ENCODE results near the gene C1RL. TPM values are rescaled to one million over a fixed set of nuclear protein-coding genes. Genes with fewer than 3 reads are reported as not detected.

Gene C1RL
- total RNA-seq, 6 donors from 2014 or later: 55.9 to 224 (median 82.7) TPM

DNA sequence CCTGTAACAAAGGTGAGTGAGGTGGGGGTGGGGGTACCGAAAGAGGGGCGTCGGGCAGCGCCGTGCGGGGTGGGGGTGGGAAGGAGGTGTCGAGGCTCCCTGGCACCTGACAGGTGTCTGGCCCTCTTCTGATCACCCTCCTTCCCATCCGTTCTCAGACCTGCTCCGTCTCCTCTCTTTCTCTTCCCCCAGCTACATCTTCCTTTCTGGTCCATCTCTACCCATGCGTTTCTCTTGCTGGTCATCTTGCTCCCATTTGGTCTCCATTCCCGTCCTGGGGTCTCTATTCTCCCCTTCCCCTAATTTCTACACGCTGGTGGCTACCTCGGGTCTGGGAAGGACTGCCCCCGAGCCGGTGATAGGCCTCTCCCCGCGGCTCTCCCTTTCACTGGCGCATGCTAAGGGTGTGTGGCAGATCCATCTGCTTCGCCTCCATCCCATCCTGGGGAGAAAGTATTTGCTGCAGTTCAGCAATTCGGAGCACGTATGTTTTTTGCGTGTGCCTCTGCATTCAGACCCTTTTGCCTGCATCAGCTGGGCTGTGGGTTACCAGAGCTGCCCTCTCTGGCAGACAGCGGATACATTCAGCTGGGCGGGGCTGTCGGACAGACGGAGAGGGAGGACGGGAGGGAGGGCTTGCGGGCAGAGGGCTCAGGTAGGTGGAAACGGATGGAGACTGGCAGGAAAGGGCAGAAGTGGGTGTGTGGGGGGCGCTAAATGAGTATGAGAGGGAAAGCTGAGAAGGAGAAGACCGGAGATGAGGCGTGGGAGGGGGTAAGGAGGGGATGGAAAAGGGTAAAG is 21.9 kb upstream of the C1RL start:
- TF ChIP-seq EP300 (IDR thresholded peaks at IDR 0.05): no peak
- TF ChIP-seq POLR2AphosphoS5 (IDR thresholded peaks at IDR 0.05): no peak
- TF ChIP-seq, protein P1, sequence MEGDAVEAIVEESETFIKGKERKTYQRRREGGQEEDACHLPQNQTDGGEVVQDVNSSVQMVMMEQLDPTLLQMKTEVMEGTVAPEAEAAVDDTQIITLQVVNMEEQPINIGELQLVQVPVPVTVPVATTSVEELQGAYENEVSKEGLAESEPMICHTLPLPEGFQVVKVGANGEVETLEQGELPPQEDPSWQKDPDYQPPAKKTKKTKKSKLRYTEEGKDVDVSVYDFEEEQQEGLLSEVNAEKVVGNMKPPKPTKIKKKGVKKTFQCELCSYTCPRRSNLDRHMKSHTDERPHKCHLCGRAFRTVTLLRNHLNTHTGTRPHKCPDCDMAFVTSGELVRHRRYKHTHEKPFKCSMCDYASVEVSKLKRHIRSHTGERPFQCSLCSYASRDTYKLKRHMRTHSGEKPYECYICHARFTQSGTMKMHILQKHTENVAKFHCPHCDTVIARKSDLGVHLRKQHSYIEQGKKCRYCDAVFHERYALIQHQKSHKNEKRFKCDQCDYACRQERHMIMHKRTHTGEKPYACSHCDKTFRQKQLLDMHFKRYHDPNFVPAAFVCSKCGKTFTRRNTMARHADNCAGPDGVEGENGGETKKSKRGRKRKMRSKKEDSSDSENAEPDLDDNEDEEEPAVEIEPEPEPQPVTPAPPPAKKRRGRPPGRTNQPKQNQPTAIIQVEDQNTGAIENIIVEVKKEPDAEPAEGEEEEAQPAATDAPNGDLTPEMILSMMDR (IDR thresholded peaks at IDR 0.05): no peak
- no peak for TF ChIP-seq POLR2A (IDR thresholded peaks at IDR 0.05)
- peak overlapping the region; percentile 53 to 84 (median 69) for H3K27ac ChIP-seq
- peaks cover 0 to 3% (median 0%) of the 10 kb centered on the region in 4 donors for H3K27me3 ChIP-seq
- DNase-seq (peak in 1 of 2 donors; percentile 73), ATAC-seq (ENCODE audit: low FRiP score in 2 of 2) (peak; percentile 47 to 55)
- peaks cover 0 to 24% (median 7%) of the 10 kb centered on the region in 4 donors for H3K36me3 ChIP-seq
- 2 to 3% methylated on average over 31 to 32 of the region's 32 CpGs for WGBS, 2 donors
- no peaks in the 10 kb centered on the region for H3K9me3 ChIP-seq
- H3K4me1 ChIP-seq: peaks cover 19 to 28% (median 22%) of the 10 kb centered on the region in 4 donors
- H3K4me3 ChIP-seq: peak overlapping the region; percentile 57 to 86 (median 70)

DNA sequence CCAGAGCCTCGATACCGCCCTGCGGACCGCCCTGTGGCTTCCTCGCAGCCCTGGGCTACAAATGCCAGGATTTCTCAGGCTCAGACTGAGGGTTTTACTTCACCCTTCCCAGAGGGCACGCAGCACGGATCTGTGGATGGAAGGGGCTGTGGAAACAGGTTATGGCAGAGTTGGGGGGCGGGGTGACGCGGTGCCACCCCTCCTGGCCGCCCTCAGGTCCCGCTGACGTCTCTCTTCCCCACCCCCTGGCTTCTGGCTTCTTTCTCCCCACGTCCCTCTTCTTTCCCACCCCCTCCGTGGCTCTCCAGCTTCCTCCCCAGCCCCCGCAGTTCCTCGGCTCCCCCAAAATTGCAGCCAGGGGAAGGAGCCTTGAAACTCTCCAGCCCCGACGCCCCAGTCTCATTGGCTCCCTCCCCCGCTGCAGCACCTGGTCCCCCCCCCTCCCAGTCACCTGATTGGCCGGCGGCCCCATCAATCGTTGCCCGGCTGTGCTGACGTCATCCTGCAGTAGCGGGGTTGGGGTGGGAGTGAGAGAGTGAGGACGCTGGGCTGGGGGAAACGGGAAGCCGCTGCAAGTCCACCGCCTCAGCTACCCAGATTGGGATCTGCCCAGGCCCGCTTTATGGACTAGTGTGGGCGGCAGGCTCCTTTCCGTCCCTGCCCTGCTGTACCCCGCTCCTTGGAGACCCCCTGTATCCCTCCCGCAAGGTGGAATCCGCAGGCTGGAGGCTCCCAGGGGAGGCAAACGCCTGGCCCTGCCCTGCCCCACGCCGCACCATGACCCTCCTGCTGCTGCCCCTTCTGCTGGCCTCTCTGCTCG is 21.1 kb upstream of the C1RL start, which contains the start of gene CLSTN3:
CLSTN3 (plus strand) TSS at position 500 of the 820 bp plus-strand sequence; CDS start at position 778, 278 bp downstream.
- H3K9me3 ChIP-seq: no peaks in the 10 kb centered on the region
- DNase-seq: peak; percentile 86 to 95
- H3K27ac ChIP-seq: peak within 1 kb of the TSS; percentile 53 to 84 (median 69)

DNA sequence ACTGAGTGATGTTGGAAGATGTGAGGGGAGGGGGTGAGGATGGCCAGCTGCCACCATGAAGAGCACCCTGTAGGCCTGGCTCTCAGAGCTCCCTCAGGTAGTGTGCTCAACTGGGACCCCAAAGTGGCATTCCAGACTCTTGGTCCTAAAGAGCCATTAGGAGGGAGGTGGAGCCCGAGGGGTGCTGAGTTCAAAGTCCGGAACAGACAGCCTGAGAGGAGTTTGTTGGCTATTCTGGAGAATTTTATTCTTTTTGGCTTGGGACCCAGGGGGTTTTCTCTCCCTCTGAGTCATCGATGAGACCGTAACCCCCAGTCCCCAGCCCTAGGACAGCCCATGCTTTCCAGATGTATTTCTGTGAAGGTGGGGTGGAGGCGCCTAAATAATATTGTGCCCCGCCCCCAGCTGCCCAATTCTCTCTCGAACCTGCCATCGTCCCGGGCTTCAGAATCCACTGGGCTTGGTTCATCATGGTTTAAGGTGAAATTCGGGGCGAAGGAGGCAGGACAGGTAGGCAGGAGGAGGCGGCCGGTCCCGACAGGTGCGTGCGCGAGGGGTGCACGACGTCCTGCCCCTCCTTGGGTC is 20.4 kb upstream of the C1RL start:
- H3K4me3 ChIP-seq: peak overlapping the region; percentile 57 to 86 (median 70)
- peaks cover 0 to 3% (median 0%) of the 10 kb centered on the region in 4 donors for H3K27me3 ChIP-seq
- peak overlapping the region in 3 of 4 donors; percentile 53 to 84 (median 81) for H3K27ac ChIP-seq
- DNase-seq (no peak), ATAC-seq (ENCODE audit: low FRiP score in 2 of 2) (peak in 1 of 2 donors; percentile 14)
- H3K4me1 ChIP-seq: peaks cover 19 to 28% (median 22%) of the 10 kb centered on the region in 4 donors
- WGBS, 2 donors: 7 to 24% methylated on average over 6 to 19 of the region's 19 CpGs
- H3K9me3 ChIP-seq: no peaks in the 10 kb centered on the region
- H3K36me3 ChIP-seq: peaks cover 0 to 9% (median 2%) of the 10 kb centered on the region in 4 donors
- TF ChIP-seq POLR2AphosphoS5 (IDR thresholded peaks at IDR 0.05): no peak
- no peak for TF ChIP-seq EP300 (IDR thresholded peaks at IDR 0.05)
- no peak for TF ChIP-seq POLR2A (IDR thresholded peaks at IDR 0.05)
- TF ChIP-seq, protein P1 (IDR thresholded peaks at IDR 0.05): no peak

More for the DNA sequence above, 21.1 kb upstream of the C1RL start, which contains the start of gene CLSTN3:
- WGBS, 2 donors: 0 to 1% methylated on average over 11 to 33 of the region's 40 CpGs
- peaks cover 19 to 28% (median 22%) of the 10 kb centered on the region in 4 donors for H3K4me1 ChIP-seq
- H3K27me3 ChIP-seq: peaks cover 0 to 3% (median 0%) of the 10 kb centered on the region in 4 donors
- H3K4me3 ChIP-seq: peak within 1 kb of the TSS; percentile 57 to 86 (median 70)
- TF ChIP-seq POLR2AphosphoS5 (IDR thresholded peaks at IDR 0.05) (peak in 1 of 2 donors; percentile 40), EP300 (IDR thresholded peaks at IDR 0.05) (no peak), POLR2A (IDR thresholded peaks at IDR 0.05) (peak in 1 of 4 donors; percentile 52)
- ATAC-seq (ENCODE audit: low FRiP score in 2 of 2): peak; percentile 86
- peaks cover 0 to 16% (median 3%) of the 10 kb centered on the region in 4 donors for H3K36me3 ChIP-seq

DNA sequence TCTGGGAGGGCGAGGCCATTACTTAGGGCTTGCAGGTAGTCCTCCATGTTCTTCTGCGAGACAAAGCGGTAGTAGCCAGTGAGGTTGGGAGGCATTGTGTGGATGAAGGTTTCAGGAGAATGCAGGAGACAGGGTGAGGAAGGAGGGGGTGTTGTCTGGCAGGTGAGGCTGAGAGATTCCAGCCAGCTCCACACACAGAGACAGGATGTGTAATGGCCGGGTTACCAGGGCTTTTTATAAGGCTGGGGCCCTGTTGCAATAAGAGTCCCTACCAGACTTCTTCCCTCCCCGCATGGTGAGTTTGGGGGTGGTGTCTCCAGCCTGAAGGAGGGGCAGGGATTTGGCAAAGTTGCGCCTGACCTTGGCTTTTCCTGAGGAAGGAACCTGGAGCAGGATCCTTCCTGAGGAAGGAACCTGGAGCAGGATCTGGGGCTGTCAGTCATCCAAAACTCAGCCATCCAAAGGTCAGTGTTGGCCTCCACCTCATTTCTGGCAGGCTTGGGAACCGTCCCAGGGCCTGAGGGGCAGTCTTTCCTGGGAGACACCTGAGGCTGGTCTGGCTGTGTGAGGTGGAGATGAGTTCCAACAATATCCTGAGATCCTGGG is 19.8 kb upstream of the C1RL start, which contains the start of gene RBP5:
RBP5 (minus strand) TSS at position 209 of the 606 bp plus-strand sequence; CDS start at position 95, 114 bp downstream.
- Histone ChIP-seq H3K9me3 (no peaks in the 10 kb centered on the region), H3K36me3 (peaks cover 0 to 3% (median 0%) of the 10 kb centered on the region in 4 donors), H3K27ac (peak within 1 kb of the TSS in 3 of 4 donors; percentile 53 to 84 (median 81)), H3K27me3 (peaks cover 0 to 3% (median 0%) of the 10 kb centered on the region in 4 donors), H3K4me1 (peaks cover 19 to 28% (median 22%) of the 10 kb centered on the region in 4 donors), H3K4me3 (peak within 1 kb of the TSS; percentile 57 to 86 (median 70))
- ATAC-seq (ENCODE audit: low FRiP score in 2 of 2) (no peak), DNase-seq (no peak)
- whole genome bisulfite sequencing, 2 donors: 55 to 70% methylated on average over 6 to 7 of the region's 7 CpGs
- no peak for TF ChIP-seq EP300 (IDR thresholded peaks at IDR 0.05)
- TF ChIP-seq POLR2AphosphoS5 (IDR thresholded peaks at IDR 0.05): no peak
- TF ChIP-seq POLR2A (IDR thresholded peaks at IDR 0.05): no peak
- TF ChIP-seq, protein P1 (IDR thresholded peaks at IDR 0.05): no peak
